H9 (cell line): ENCODE results near the gene SLC22A12. TPM values are rescaled to one million over a fixed set of nuclear protein-coding genes. Genes with fewer than 3 reads are reported as not detected.

Source experiments
- DNase-seq: peaks from one replicate; pipeline ENCODE4 v3.0.0-alpha.2; 2017
- H2AFZ ChIP-seq: one replicate; pipeline ENCODE4 v1.6.1; 2013; ENCODE audit warnings: mild to moderate bottlenecking, low read length, control low read depth, moderate library complexity
- H2AK5ac ChIP-seq: 2 replicates; pipeline ENCODE4 v1.6.1; 2013; ENCODE audit warnings: low read length, control low read depth, mixed read lengths; ENCODE audit not compliant: insufficient read length
- H2BK120ac ChIP-seq: one replicate; pipeline ENCODE4 v1.6.1; 2013; ENCODE audit warnings: low read depth, mild to moderate bottlenecking, low read length, control low read depth, inconsistent platforms; ENCODE audit not compliant: poor library complexity, severe bottlenecking
- H2BK12ac ChIP-seq: 2 replicates; pipeline ENCODE4 v1.6.1; 2013; ENCODE audit warnings: low read length, control low read depth, mixed read lengths, low read depth; ENCODE audit not compliant: insufficient read length
- H2BK15ac ChIP-seq: 2 replicates; pipeline ENCODE4 v1.6.1; 2013; ENCODE audit warnings: low read depth, low read length, control low read depth
- H2BK20ac ChIP-seq: one replicate; pipeline ENCODE4 v1.6.1; 2013; ENCODE audit warnings: low read depth, mild to moderate bottlenecking, low read length, control low read depth, inconsistent platforms; ENCODE audit not compliant: poor library complexity, severe bottlenecking
- H2BK5ac ChIP-seq: 2 replicates; pipeline ENCODE4 v1.6.1; 2013; ENCODE audit warnings: low read length, control low read depth, mixed read lengths; ENCODE audit not compliant: insufficient read length
- H3K14ac ChIP-seq: 2 replicates; pipeline ENCODE4 v1.6.1; 2013; ENCODE audit warnings: low read length, control low read depth; ENCODE audit not compliant: insufficient read depth
- H3K18ac ChIP-seq: 2 replicates; pipeline ENCODE4 v1.6.1; 2013; ENCODE audit warnings: low read depth, mild to moderate bottlenecking, mixed read lengths, low read length, control low read depth; ENCODE audit not compliant: insufficient read length
- H3K23ac ChIP-seq: 2 replicates; pipeline ENCODE4 v1.6.1; 2013; ENCODE audit warnings: low read length, control low read depth, mixed read lengths, low read depth; ENCODE audit not compliant: insufficient read length
- H3K23me2 ChIP-seq: 2 replicates; pipeline ENCODE4 v1.6.1; 2013; ENCODE audit warnings: low read depth, mild to moderate bottlenecking, mixed read lengths, low read length, control low read depth; ENCODE audit not compliant: insufficient read length, poor library complexity, severe bottlenecking
- H3K27ac ChIP-seq: 2 replicates; pipeline ENCODE4 v1.5.1; 2013; ENCODE audit warnings: low read length, control low read depth, mixed read lengths, low read depth; ENCODE audit not compliant: insufficient read length
- H3K27me3 ChIP-seq: 2 replicates; pipeline ENCODE4 v1.6.1; 2013; ENCODE audit warnings: low read length, control low read depth, inconsistent platforms; ENCODE audit not compliant: insufficient read depth
- H3K4ac ChIP-seq: 2 replicates; pipeline ENCODE4 v1.6.1; 2013; ENCODE audit warnings: low read depth, mild to moderate bottlenecking, control low read depth, inconsistent platforms, low read length, moderate library complexity
- H3K4me1 ChIP-seq: 2 replicates; pipeline ENCODE4 v1.6.1; 2013; ENCODE audit warnings: low read length, control low read depth, inconsistent platforms; ENCODE audit not compliant: insufficient read depth
- H3K4me2 ChIP-seq: 2 replicates; pipeline ENCODE4 v1.6.1; 2013; ENCODE audit warnings: low read length, control low read depth, mixed read lengths; ENCODE audit not compliant: insufficient read length, insufficient read depth
- H3K56ac ChIP-seq: 2 replicates; pipeline ENCODE4 v1.6.1; 2013; ENCODE audit warnings: low read depth, mild to moderate bottlenecking, mixed read lengths, low read length, control low read depth; ENCODE audit not compliant: insufficient read length
- H3K79me1 ChIP-seq: 2 replicates; pipeline ENCODE4 v1.6.1; 2013; ENCODE audit warnings: low read depth, mild to moderate bottlenecking, moderate library complexity, low read length, control low read depth, inconsistent platforms; ENCODE audit not compliant: insufficient read depth, poor library complexity, severe bottlenecking
- H3K79me2 ChIP-seq: 2 replicates; pipeline ENCODE4 v1.6.1; 2013; ENCODE audit warnings: low read length, control low read depth, inconsistent platforms; ENCODE audit not compliant: insufficient read depth
- H3K9ac ChIP-seq: 2 replicates; pipeline ENCODE4 v1.6.1; 2013; ENCODE audit warnings: low read length, control low read depth, mixed read lengths; ENCODE audit not compliant: insufficient read length; ENCODE audit errors: extremely low read depth
- H3K9me3 ChIP-seq: one replicate; pipeline ENCODE4 v1.6.1; 2013; ENCODE audit warnings: low read depth, low read length, inconsistent platforms; ENCODE audit not compliant: control insufficient read depth
- H3T11ph ChIP-seq: one replicate; pipeline ENCODE4 v1.6.1; 2013; ENCODE audit warnings: mild to moderate bottlenecking, low read length, control low read depth, inconsistent platforms
- H4K20me1 ChIP-seq: one replicate; pipeline ENCODE4 v1.6.1; 2013; ENCODE audit not compliant: control insufficient read depth, insufficient read length, insufficient read depth
- H4K5ac ChIP-seq: 2 replicates; pipeline ENCODE4 v1.6.1; 2013; ENCODE audit warnings: low read depth, mild to moderate bottlenecking, mixed read lengths, low read length, control low read depth; ENCODE audit not compliant: insufficient read length
- H4K8ac ChIP-seq: replicated peaks from 2 replicates; pipeline ENCODE4 v1.6.1; 2013; ENCODE audit warnings: low read length, control low read depth, mixed read lengths, low read depth; ENCODE audit not compliant: insufficient read length
- H4K91ac ChIP-seq: 2 replicates; pipeline ENCODE4 v1.6.1; 2013; ENCODE audit warnings: low read depth, mild to moderate bottlenecking, moderate library complexity, mixed read lengths, low read length, control low read depth; ENCODE audit not compliant: insufficient read length
- H3K27ac Mint-ChIP-seq, 3 experiments: 2 replicates in 2 of 3; 3 replicates in 1 of 3; pipeline ENCODE4 v1.8.0; 2020 to 2021; ENCODE audit warnings: mixed read lengths in 3 of 3, mild to moderate bottlenecking in 1 of 3, moderate library complexity in 1 of 3
- H3K27me3 Mint-ChIP-seq: 2 replicates; pipeline ENCODE4 v1.8.0; 2021; ENCODE audit warnings: low read depth, mild to moderate bottlenecking, moderate library complexity, mixed read lengths
- H3K36me3 Mint-ChIP-seq, 3 experiments: 2 replicates in 2 of 3; 3 replicates in 1 of 3; pipeline ENCODE4 v1.8.0; 2020 to 2021; ENCODE audit warnings: low read depth in 3 of 3, mixed read lengths in 3 of 3; ENCODE audit not compliant: insufficient read depth in 1 of 3
- H3K4me1 Mint-ChIP-seq, 2 experiments: 2 replicates each; pipeline ENCODE4 v1.8.0; 2020; ENCODE audit warnings: mixed read lengths in 2 of 2
- H3K4me3 Mint-ChIP-seq, 2 experiments: 2 replicates in 1 of 2; 3 replicates in 1 of 2; pipeline ENCODE4 v1.8.0; 2020 to 2021; ENCODE audit warnings: mild to moderate bottlenecking in 2 of 2, mixed read lengths in 2 of 2, moderate library complexity in 1 of 2
- H3K9me3 Mint-ChIP-seq, 2 experiments: 2 replicates in 1 of 2; 3 replicates in 1 of 2; pipeline ENCODE4 v1.8.0; 2020; ENCODE audit warnings: mild to moderate bottlenecking in 2 of 2, mixed read lengths in 2 of 2, moderate library complexity in 1 of 2
- CTCF ChIP-seq: fragments of 200-600 bp; sonication (generic); conservative IDR thresholded peaks from 3 replicates; pipeline ENCODE4 v1.8.0; 2021; ENCODE audit warnings: antibody characterized with exemption, mild to moderate bottlenecking
- WGBS: extraction: QIAGEN DNeasy Blood & Tissue Kit; methylation state at CpG from one replicate; pipeline ENCODE4 v1.1.7; 2013; ENCODE audit warnings: missing lambda C conversion rate, low lambda C conversion rate, mixed read lengths; ENCODE audit not compliant: insufficient read length; ENCODE audit errors: extremely low coverage; 5-methylcytosine and 5-hydroxymethylcytosine counted together
- total RNA-seq: library from RNA; stranded (reverse); gene quantifications from 2 replicates; pipeline ENCODE4 v1.2.1, GENCODE V29; 2021

The SLC22A12 gene
- total RNA-seq, 1 experiment from 2014 or later = not detected

DNA sequence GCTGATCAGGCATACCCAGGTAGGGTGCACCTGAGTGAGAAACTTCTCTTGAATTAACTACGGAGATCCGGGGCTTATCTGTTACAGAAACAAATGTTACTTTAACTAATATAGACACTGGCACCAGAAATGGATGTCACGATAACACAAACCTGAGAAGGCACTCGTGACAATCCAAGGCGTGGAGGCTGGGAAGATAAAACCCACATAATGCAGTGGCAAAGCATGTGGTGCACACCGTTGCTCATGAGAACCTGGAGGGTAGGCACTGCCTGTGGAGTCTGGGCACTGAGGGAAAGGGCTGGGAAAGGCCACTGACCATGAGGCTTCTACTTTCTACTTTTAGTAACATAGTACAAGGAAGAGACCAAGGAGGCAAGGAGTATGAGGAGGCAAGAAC lies 22.6 kb downstream of the SLC22A12 start:
- no peak overlapping the region for H2BK20ac ChIP-seq
- no CpG with 5 or more reads among the region's 6 CpGs for WGBS
- H3K27ac ChIP-seq = no peak overlapping the region
- H2BK120ac ChIP-seq = no peak overlapping the region
- no peak overlapping the region for H3K4ac ChIP-seq
- H4K20me1 ChIP-seq = no peaks in the 10 kb centered on the region
- no peak for TF ChIP-seq CTCF
- H3K23ac ChIP-seq = no peak overlapping the region
- Mint-ChIP-seq H3K27ac (peak overlapping the region in 1 of 3 experiments; percentile 23; a peak in 1 of 7 replicates), H3K4me3 (no peak overlapping the region), H3K9me3 (no peaks in the 10 kb centered on the region), H3K27me3 (peaks cover 13% of the 10 kb centered on the region), H3K36me3 (peaks cover 0 to 5% (median 0%) of the 10 kb centered on the region in 3 experiments; a peak in 1 of 7 replicates), H3K4me1 (peaks cover 0 to 17% of the 10 kb centered on the region in 2 experiments)
- H2BK15ac ChIP-seq = no peak overlapping the region
- no peak overlapping the region for H4K8ac ChIP-seq
- H3K27me3 ChIP-seq = no peaks in the 10 kb centered on the region; the same call in 1 of the 2 replicates
- no peak overlapping the region for H2AK5ac ChIP-seq
- H2AFZ ChIP-seq = no peak overlapping the region
- no peak overlapping the region for H3K4me2 ChIP-seq
- no peak overlapping the region for H2BK5ac ChIP-seq
- H3K14ac ChIP-seq = no peak overlapping the region
- no peak overlapping the region for H4K91ac ChIP-seq
- H3K9ac ChIP-seq = no peak overlapping the region
- no peaks in the 10 kb centered on the region for H3K9me3 ChIP-seq
- H3K4me1 ChIP-seq = no peaks in the 10 kb centered on the region
- H3K79me1 ChIP-seq = no peaks in the 10 kb centered on the region
- no peak overlapping the region for H4K5ac ChIP-seq
- no peak overlapping the region for H2BK12ac ChIP-seq
- no peak for DNase-seq
- no peak overlapping the region for H3K56ac ChIP-seq
- H3K18ac ChIP-seq = no peak overlapping the region
- H3K79me2 ChIP-seq = no peaks in the 10 kb centered on the region
- H3K23me2 ChIP-seq = no peaks in the 10 kb centered on the region
- H3T11ph ChIP-seq = no peak overlapping the region
